GOT3 (cell line): ENCODE results near the gene SLC26A4.

ENCODE experiments used
- DNase-seq: peaks from one replicate; lab custom pipeline; 2025; ENCODE audit warnings: mixed read lengths; lab: John Stamatoyannopoulos, UW

The SLC26A4 gene

DNA sequence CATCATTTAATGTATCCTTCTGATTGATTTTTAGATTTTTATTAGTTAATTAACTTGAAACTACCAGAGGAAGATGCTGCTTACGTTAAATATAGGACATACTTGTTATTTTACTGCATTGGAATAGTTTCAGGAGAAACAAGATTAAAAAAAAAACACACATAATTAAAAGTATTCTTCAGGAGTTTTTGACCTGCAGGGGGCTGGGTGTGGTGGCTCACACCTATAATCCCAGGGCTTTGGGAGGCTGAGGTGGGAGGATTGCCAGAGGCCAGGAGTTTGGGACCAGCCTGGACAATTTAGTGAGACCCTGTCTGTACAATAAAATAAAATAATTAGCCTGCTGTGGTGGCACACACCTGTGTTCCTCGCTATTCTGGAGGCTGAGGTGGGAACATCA, 94.0 kb downstream of the SLC26A4 start:
- no peak for DNase-seq

DNA sequence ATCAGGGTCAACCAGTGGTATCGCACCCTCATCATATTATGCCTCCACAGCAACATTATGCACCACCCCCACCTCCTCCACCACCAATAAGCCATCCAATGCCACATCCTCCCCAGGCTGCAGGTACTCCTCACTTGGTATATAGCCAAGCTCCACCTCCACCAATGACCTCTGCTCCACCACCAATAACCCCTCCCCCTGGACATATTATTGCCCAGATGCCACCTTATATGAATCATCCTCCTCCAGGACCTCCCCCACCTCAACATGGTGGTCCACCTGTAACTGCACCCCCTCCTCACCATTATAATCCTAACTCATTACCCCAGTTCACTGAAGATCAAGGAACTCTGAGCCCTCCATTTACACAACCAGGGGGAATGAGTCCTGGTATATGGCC, 98.0 kb downstream of the SLC26A4 start:
- DNase-seq = no peak

DNA sequence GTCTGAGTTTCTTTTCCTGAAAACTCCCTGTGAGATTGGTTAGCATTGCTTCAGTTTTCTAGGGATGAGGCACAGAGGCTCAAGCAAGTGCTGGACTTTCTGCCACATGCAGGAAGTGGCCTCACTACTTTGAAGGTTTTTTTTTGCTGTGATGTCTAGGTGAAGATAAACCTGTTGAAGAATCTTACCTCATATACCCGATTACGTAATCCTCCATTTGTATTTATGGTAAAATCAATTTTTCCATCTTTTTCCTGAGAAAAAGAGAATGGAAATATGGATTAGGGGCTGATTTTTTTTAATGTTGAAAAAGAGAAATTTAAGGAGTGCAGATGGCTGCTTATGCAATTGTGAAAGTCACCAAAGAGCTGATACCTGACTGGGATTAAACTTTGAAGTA, 106.8 kb downstream of the SLC26A4 start:
- no peak for DNase-seq
